22Rv1 (cell line): ENCODE data around the gene FBXW7.

Experiments
- CTCF ChIP-seq: fragments of 450-650 bp; IDR thresholded peaks from 2 replicates; pipeline ENCODE4 v1.5.1; 2017; ENCODE audit warnings: mild to moderate bottlenecking
- ZFX ChIP-seq: fragments of 450-650 bp; IDR thresholded peaks from 2 replicates; pipeline ENCODE4 v1.6.1; 2017; ENCODE audit warnings: antibody characterized with exemption, borderline replicate concordance

DNA sequence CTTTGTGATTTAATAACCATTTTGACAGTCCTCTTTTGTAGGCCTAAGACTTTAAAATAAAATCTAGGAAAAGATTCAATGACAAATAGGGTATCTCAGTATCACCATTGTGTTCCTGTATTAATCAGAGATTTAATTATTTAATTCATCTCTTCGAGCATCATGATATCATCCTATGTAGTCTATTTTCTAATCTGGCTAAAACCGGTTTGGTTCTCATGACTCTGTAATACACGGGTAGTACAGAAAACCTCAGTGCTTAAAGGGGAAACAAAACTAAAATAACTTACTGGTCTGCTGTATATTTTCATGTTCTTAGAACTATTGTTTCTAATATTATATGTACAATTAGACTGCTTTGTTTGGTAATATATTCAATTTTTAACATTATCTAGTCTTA, 23.7 kb upstream of the FBXW7 start:
- no peak for TF ChIP-seq CTCF
- no peak for TF ChIP-seq ZFX
